Caco-2 (cell line): ENCODE measurements around the gene POGZ. TPM values are rescaled to one million over a fixed set of nuclear protein-coding genes. Genes with fewer than 3 reads are reported as not detected.

Experiments used
- BruUV-seq: library from RNA; stranded (reverse); fragments of 400-500 nt; replicated peaks from 2 replicates; lab custom pipeline; 2021; lab: Mats Ljungman, UMichigan
- CTCF ChIA-PET: fragments of 300-600 bp; sonication (Branson Sonifier 250); formaldehyde crosslinking; loops from one replicate; lab custom pipeline; 2022; ENCODE audit warnings: antibody characterized with exemption; lab: Charles Lee
- POLR2A ChIA-PET: fragments of 300-600 bp; sonication (Branson Sonifier 250); formaldehyde crosslinking; loops from one replicate; lab custom pipeline; 2022; ENCODE audit warnings: antibody characterized with exemption; lab: Charles Lee
- DNase-seq, 2 experiments: peaks; one replicate each; pipeline versions ENCODE4 v3.0.0 to v3.0.0-alpha.2; 2020 to 2022
- H3K27me3 ChIP-seq: replicated peaks from 2 replicates; pipeline ENCODE4 v1.6.0; 2011; ENCODE audit warnings: low read length; ENCODE audit not compliant: control insufficient read depth, insufficient read depth
- H3K36me3 ChIP-seq: 2 replicates; pipeline ENCODE4 v1.5.1; 2011; ENCODE audit warnings: low read length; ENCODE audit not compliant: control insufficient read depth, insufficient read depth
- H3K4me1 ChIP-seq: fragments of 250-450 bp; sonication (Bioruptor Pico); 2 replicates; pipeline ENCODE4 v1.5.1; 2020; ENCODE audit warnings: mild to moderate bottlenecking
- H3K4me3 ChIP-seq: 2 replicates; pipeline ENCODE4 v1.5.1; 2011; ENCODE audit warnings: low read depth, mild to moderate bottlenecking, control low read depth, low read length
- H3K9me3 ChIP-seq: fragments of 250-450 bp; sonication (Bioruptor Pico); 2 replicates; pipeline ENCODE4 v1.5.1; 2020; ENCODE audit warnings: mild to moderate bottlenecking, moderate library complexity
- H3K27ac Mint-ChIP-seq: one replicate; pipeline ENCODE4 v1.8.0; 2022; ENCODE audit warnings: mixed read lengths; ENCODE audit not compliant: unreplicated experiment
- H3K27me3 Mint-ChIP-seq: one replicate; pipeline ENCODE4 v1.8.0; 2022; ENCODE audit warnings: mixed read lengths; ENCODE audit not compliant: insufficient read depth, unreplicated experiment
- H3K36me3 Mint-ChIP-seq: one replicate; pipeline ENCODE4 v1.8.0; 2022; ENCODE audit warnings: mild to moderate bottlenecking, mixed read lengths; ENCODE audit not compliant: insufficient read depth, unreplicated experiment
- H3K4me1 Mint-ChIP-seq: one replicate; pipeline ENCODE4 v1.8.0; 2022; ENCODE audit warnings: low read depth, mixed read lengths; ENCODE audit not compliant: unreplicated experiment
- H3K4me3 Mint-ChIP-seq: one replicate; pipeline ENCODE4 v1.8.0; 2022; ENCODE audit warnings: mild to moderate bottlenecking, moderate library complexity, mixed read lengths; ENCODE audit not compliant: unreplicated experiment
- H3K9me3 Mint-ChIP-seq: one replicate; pipeline ENCODE4 v1.8.0; 2022; ENCODE audit warnings: mixed read lengths; ENCODE audit not compliant: unreplicated experiment
- CTCF ChIP-seq, 2 experiments: fragments of 200-600 bp in 1 of 2; IDR thresholded peaks; 1 replicate in 1 of 2; 2 replicates in 1 of 2; pipeline versions ENCODE4 v1.5.1 to v1.8.0; 2011 to 2022; ENCODE audit warnings: antibody characterized with exemption in 1 of 2, control low read depth in 1 of 2, inconsistent platforms in 1 of 2, low read depth in 1 of 2, low read length in 1 of 2, mild to moderate bottlenecking in 1 of 2, moderate library complexity in 1 of 2; ENCODE audit not compliant: insufficient read depth in 1 of 2, severe bottlenecking in 1 of 2, unreplicated experiment in 1 of 2
- intact Hi-C: fragments of 100-400 bp; cut with micrococcal nuclease; formaldehyde crosslinking; loops from one replicate; pipeline ENCODE4 v1.10.0; 2022; ENCODE audit not compliant: unreplicated experiment
- total RNA-seq: library from RNA; stranded (reverse); gene quantifications from 2 replicates; pipeline ENCODE4 v1.2.3, GENCODE V29; 2022

POGZ gene
- total RNA-seq, 1 experiment from 2014 or later, result 80.0 TPM

- POLR2A ChIA-PET, result interaction anchor here (0.5 kb wide), 1 partner anchor 200 kb away, joined by 4 read pairs; the partner anchor contains the start of gene LYSMD1
- no TSS peak for BruUV-seq
These were observed 94.3 kb downstream of the POGZ start for GRCh38 chr1:151364996-151365395.

GRCh38 chr1:151362308-151363155 is 96.8 kb downstream of the POGZ start:
- no peaks in the 10 kb centered on the region for H3K27me3 Mint-ChIP-seq
- Histone ChIP-seq H3K36me3 (no peaks in the 10 kb centered on the region; the same call in 1 of the 2 replicates), H3K27me3 (no peaks in the 10 kb centered on the region), H3K9me3 (peaks cover 19% of the 10 kb centered on the region), H3K4me3 (no peak overlapping the region), H3K4me1 (no peaks in the 10 kb centered on the region)
- H3K36me3 Mint-ChIP-seq, result peaks cover 18% of the 10 kb centered on the region
- TF ChIP-seq CTCF (IDR thresholded peaks at IDR 0.05; ENCODE audit: insufficient read depth in 1 of 2, low read depth in 1 of 2, low read length in 1 of 2, severe bottlenecking in 1 of 2, unreplicated experiment in 1 of 2), result no peak
- ChIA-PET POLR2A (no interaction called here), CTCF (no interaction called here)
- H3K27ac Mint-ChIP-seq, result no peak overlapping the region
- DNase-seq, result no peak
- no TSS peak for BruUV-seq
- H3K4me1 Mint-ChIP-seq, result no peaks in the 10 kb centered on the region
- H3K9me3 Mint-ChIP-seq, result peaks cover 21% of the 10 kb centered on the region
- no peak overlapping the region for H3K4me3 Mint-ChIP-seq
- intact Hi-C loops, result no loop called here

More at GRCh38 chr1:151364996-151365395, 94.3 kb downstream of the POGZ start:
- Mint-ChIP-seq H3K4me1 (no peaks in the 10 kb centered on the region), H3K27me3 (no peaks in the 10 kb centered on the region), H3K4me3 (no peak overlapping the region), H3K27ac (no peak overlapping the region), H3K9me3 (peaks cover 21% of the 10 kb centered on the region), H3K36me3 (peaks cover 18% of the 10 kb centered on the region)
- CTCF ChIA-PET, result no interaction called here
- no peaks in the 10 kb centered on the region for H3K27me3 ChIP-seq
- no peaks in the 10 kb centered on the region for H3K4me1 ChIP-seq
- peaks cover 19% of the 10 kb centered on the region for H3K9me3 ChIP-seq
- no peaks in the 10 kb centered on the region; the same call in 1 of the 2 replicates for H3K36me3 ChIP-seq
- no peak for TF ChIP-seq CTCF (IDR thresholded peaks at IDR 0.05; ENCODE audit: insufficient read depth in 1 of 2, low read depth in 1 of 2, low read length in 1 of 2, severe bottlenecking in 1 of 2, unreplicated experiment in 1 of 2)
- no peak for DNase-seq
- H3K4me3 ChIP-seq, result no peak overlapping the region
- intact Hi-C loops, result no loop called here

- H3K27me3 ChIP-seq, result no peaks in the 10 kb centered on the region
- TF ChIP-seq CTCF (IDR thresholded peaks at IDR 0.05; ENCODE audit: insufficient read depth in 1 of 2, low read depth in 1 of 2, low read length in 1 of 2, severe bottlenecking in 1 of 2, unreplicated experiment in 1 of 2), result no peak
- peaks cover 19% of the 10 kb centered on the region for H3K9me3 ChIP-seq
- DNase-seq, result no peak
- H3K36me3 Mint-ChIP-seq, result peaks cover 18% of the 10 kb centered on the region
- no peak overlapping the region for H3K4me3 ChIP-seq
- no TSS peak for BruUV-seq
- ChIA-PET CTCF (no interaction called here), POLR2A (no interaction called here)
- H3K27me3 Mint-ChIP-seq, result no peaks in the 10 kb centered on the region
- H3K4me1 Mint-ChIP-seq, result no peaks in the 10 kb centered on the region
- H3K4me1 ChIP-seq, result no peaks in the 10 kb centered on the region
- H3K4me3 Mint-ChIP-seq, result no peak overlapping the region
- peaks cover 21% of the 10 kb centered on the region for H3K9me3 Mint-ChIP-seq
- H3K36me3 ChIP-seq, result no peaks in the 10 kb centered on the region; the same call in 1 of the 2 replicates
- intact Hi-C loops, result no loop called here
- H3K27ac Mint-ChIP-seq, result no peak overlapping the region
These were observed 97.4 kb downstream of the POGZ start for GRCh38 chr1:151361883-151362282.
